PC-3 (cell line): ENCODE measurements around the gene SCLY.

Experiments
- CTCF ChIP-seq: fragments of 300-600 bp; sonication (generic); conservative IDR thresholded peaks from 2 replicates; pipeline ENCODE4 v1.5.1; 2017; ENCODE audit warnings: antibody characterized with exemption, low read depth, mild to moderate bottlenecking, low read length
- EZH2 ChIP-seq: fragments of 300-600 bp; sonication (generic); IDR thresholded peaks from one replicate; pipeline ENCODE4 v1.6.1; 2017; ENCODE audit warnings: antibody characterized with exemption, mild to moderate bottlenecking, low read length; ENCODE audit not compliant: unreplicated experiment
- EZH2phosphoT487 ChIP-seq: fragments of 300-600 bp; sonication (generic); IDR thresholded peaks from 2 replicates; pipeline ENCODE4 v1.6.1; 2018; ENCODE audit warnings: mild to moderate bottlenecking, antibody characterized with exemption, low read length, borderline replicate concordance

GRCh38 chr2:238013806-238014205, 47.0 kb upstream of the SCLY start:
- TF ChIP-seq CTCF: no peak
- TF ChIP-seq EZH2: no peak
- no peak for TF ChIP-seq EZH2phosphoT487
